VCaP (cell line): ENCODE measurements around the gene FBXO42.
"Not testable (repeated sequence)": the region's sequence is repeated elsewhere in the genome, so short reads cannot be mapped to it uniquely, and the experiment has no call there.

Source experiments
- H3K27ac ChIP-seq: fragments of 450-650 bp; 2 replicates; pipeline ENCODE4 v1.5.1; 2017
- CTCF ChIP-seq: fragments of 450-650 bp; conservative IDR thresholded peaks from 2 replicates; pipeline ENCODE4 v1.5.1; 2017; ENCODE audit warnings: mild to moderate bottlenecking, moderate library complexity

Gene FBXO42

GRCh38 chr1:16275591-16275990 lies 76.7 kb downstream of the FBXO42 start:
- no peak overlapping the region for H3K27ac ChIP-seq
- TF ChIP-seq CTCF: no peak

DNA sequence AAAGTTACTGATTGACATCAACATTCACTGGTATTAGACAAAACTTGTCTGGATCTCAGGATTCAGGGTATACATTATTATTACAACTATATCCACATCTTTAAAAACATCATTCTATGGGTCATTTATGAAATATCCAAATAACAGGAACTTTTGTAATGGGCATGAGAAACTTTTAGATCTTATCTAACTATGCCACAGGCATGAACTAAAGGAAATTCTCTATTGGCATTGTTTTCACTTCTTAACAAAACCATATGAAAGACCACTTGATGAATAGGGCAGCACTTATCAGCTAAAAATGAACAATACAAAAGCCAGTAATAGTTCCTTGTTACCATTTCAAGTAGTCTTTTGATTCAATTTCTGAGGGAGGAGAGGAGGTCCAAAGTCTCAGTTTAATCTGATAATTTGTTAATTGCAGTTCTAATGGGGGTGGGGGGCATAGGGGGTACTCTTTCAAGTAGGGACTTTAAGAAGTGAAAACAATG lies 84.5 kb downstream of the FBXO42 start:
- TF ChIP-seq CTCF: no peak

GRCh38 chr1:16266411-16267118 lies 85.7 kb downstream of the FBXO42 start:
- H3K27ac ChIP-seq: no peak overlapping the region
- no peak for TF ChIP-seq CTCF

More for the DNA sequence above, 84.5 kb downstream of the FBXO42 start:
- no peak overlapping the region for H3K27ac ChIP-seq

DNA sequence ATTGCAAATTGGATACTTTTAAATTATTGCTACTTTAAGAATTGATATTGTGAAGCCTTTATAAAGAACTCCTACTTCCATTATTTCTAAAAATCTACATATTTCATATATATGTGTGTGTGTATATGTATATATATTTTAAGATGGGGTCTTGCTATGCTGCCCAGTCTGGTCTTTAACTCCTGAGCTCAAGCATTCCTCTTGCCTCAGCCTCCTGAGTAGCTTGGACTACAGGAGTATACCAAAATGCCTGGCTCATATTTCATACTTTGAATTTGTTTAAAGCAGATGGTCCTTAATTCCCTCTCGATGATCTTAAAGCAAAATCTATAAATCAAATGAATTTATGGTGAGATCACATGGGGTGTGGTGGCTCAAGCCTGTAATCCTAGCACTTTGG lies 90.2 kb downstream of the FBXO42 start:
- no peak for TF ChIP-seq CTCF
- no peak overlapping the region for H3K27ac ChIP-seq

GRCh38 chr1:16260814-16261213 lies 91.5 kb downstream of the FBXO42 start:
- TF ChIP-seq CTCF: no peak
- no peak overlapping the region for H3K27ac ChIP-seq

- H3K27ac ChIP-seq: no peak overlapping the region
- no peak for TF ChIP-seq CTCF
These were observed 93.6 kb downstream of the FBXO42 start for GRCh38 chr1:16258591-16259135.

DNA sequence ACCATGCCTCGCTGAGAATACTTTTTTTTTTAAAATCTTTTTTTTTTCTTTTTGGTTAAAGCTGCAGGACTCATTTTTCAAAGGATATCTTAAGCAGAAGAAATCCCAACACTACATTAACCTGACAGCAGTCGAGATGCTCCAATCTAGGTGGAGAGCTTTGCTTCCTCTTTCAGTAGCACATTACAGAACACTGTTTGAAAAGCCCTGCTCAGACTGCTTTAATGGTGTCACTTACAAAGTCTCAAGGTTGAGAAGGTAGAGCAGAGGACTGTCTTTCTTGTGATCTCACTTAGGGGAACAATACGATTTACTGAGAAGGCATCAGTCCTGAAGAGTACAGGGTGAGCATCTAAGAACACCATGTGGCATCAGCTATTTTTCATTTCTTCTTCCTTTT lies 94.3 kb downstream of the FBXO42 start:
- TF ChIP-seq CTCF: no peak
- no peak overlapping the region for H3K27ac ChIP-seq

- not testable (repeated sequence) for H3K27ac ChIP-seq
These were observed 94.7 kb downstream of the FBXO42 start for GRCh38 chr1:16257556-16257955.
